HG03442 (cell line): ENCODE measurements around the gene RAP1GAP2.

Source experiments
- ATAC-seq: cut with Tn5 transposase; IDR thresholded peaks from one replicate; pipeline ENCODE4 v1.9.1; 2021; ENCODE audit warnings: mild to moderate bottlenecking, moderate library complexity; ENCODE audit not compliant: unreplicated experiment

Gene RAP1GAP2

GRCh38 chr17:2852729-2853282, 56.6 kb downstream of the RAP1GAP2 start:
- no peak for ATAC-seq

DNA sequence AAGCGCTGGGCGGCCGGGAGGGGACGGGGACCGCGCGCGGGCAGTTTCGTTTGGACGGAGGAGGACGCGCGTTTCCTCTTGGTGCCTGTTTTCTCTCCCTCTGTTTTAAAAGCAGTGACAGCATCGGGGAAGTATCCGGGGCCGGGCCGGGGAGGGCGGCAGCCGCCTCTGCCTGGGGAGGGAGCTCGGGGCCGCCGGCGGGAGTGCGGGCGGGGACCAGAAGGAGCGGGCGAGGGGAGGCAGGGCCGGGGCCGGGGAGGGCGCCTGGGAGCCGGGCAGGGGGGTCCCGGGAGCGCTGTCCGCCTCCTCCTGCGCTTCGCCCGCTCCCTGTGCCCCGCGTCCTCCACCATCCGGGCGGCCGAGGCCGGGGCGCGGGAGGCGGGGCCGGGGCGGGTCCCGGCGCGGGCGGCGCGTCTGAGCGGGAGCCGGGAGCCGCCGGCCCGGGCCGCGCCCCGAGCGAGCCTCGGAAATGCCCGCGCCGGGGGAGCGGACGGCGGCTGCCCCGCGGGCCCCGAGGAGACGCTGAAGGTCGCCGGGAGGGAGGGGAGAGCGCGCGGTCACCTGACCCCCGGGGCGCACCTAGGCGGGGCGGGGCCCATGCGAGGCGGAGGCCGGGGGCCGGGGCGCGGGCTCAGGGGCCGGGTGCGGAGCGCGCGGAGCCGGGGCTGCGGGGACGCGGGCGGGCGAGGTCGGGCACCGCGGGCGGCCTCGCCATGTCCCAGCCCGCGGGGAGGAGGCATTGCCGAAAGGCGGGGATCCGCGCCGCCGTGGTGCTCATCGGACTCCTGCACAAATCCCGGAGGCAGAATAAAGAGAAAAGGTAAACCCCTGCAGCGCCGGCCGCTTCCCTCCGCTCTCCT, 57.3 kb downstream of the RAP1GAP2 start:
- ATAC-seq = no peak

DNA sequence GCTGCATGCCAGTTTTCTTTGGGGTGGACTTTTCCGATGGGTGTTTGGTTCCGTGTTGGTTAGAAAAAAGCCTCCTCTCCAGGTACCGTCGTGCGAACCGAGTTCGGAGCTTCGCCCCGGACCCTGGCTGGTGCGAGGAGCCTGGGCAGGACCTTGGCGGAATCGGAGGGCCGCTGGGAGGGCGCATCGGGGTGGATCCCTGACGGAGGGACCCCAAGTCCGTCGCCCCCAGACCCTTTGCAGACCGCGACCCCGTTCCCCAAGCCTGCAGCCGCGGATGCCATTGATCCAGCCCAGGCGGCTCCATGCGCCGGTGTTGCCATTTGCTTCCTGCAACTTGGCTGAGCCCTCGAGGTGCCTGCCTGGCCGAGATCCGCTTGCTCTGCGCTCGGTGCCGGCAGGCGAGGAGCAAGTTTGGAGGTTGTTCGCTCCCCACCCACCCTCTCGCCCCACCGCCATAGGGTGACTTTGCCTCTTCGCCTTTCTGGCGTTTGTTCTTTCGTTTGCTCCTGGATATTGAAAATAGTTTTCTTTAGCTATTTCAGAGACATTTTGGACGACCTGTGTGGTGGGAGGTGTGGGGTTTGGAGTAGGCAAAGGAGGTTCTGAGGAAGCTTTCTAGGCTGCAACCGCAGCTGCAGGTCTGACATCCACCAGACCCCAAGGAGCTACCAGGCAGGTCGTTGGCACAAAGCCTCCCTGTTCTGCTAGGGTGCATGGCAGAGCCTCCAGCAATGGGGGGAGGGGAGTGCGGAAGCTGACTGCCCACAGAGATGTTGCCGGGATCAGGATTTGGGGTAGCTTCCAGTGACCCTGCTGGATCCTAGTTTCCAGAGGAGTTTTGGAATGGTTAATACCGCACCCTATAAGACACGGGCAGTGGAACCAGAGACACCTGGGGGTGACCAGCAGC, 58.2 kb downstream of the RAP1GAP2 start:
- no peak for ATAC-seq

- no peak for ATAC-seq
Measured at GRCh38 chr17:2855063-2855600, 58.9 kb downstream of the RAP1GAP2 start.

GRCh38 chr17:2856727-2857126, 60.5 kb downstream of the RAP1GAP2 start:
- ATAC-seq = no peak

GRCh38 chr17:2860045-2860444, 63.8 kb downstream of the RAP1GAP2 start:
- no peak for ATAC-seq

DNA sequence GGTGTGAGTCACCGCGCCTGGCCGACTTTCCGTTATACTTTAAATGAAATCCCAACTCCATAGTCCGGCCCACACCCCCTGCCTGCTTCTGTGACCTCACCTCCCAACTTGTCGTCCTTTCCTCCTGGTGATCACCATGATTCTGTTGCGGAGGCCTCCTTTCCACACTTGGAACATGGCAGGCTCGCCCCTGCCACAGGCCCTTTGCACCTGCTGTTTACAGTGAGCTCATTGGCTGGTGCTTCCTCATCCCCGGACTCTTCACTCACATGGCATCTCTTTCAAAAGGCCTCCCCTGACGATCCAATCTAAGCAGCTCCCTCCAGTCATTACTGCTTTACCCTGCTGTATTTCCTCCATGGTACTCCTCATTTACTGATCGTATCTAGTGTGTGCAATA, 64.6 kb downstream of the RAP1GAP2 start:
- ATAC-seq = no peak

DNA sequence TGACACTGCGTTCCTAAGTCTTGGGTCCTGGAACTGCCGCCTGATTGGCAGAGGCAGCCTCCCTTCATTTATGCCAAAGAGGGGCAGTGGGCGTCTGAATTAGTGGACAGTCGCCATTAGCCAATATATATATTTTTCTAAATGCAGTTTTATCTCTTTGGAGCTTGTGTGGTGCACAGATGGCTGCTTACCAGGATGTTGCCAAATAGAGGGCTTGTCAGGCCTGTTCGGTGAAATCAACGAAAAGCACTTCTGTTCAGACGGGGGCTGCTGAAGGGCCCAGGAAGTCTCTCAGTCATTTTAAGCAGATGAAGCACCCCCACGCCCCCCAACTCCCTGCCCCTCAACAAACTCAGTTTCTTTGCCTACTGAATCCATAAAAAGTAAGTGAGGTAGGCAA, 66.0 kb downstream of the RAP1GAP2 start:
- ATAC-seq = no peak

DNA sequence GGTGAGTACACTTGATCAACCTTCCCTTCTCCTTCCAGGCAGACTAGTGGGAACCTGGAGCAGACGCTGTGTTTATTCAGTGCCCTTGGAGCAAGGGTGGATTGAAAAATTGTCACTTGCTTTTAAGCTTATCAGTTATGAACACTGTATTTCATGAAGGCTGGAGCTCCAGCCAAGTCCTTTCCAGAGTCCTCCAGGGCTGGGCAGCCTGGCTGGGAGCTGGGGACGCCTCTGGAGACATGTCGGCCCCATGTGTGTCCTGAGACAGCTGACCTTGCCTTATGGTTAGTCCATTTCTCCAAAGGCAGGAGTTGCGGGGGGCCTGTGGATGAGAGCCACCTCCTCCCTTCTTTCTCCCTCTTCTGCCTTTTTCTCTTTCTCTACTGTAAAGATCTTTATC, 67.0 kb downstream of the RAP1GAP2 start:
- no peak for ATAC-seq

GRCh38 chr17:2865228-2865627, 69.0 kb downstream of the RAP1GAP2 start:
- no peak for ATAC-seq

GRCh38 chr17:2867441-2868424, 71.5 kb downstream of the RAP1GAP2 start:
- no peak for ATAC-seq

GRCh38 chr17:2869604-2870003, 73.4 kb downstream of the RAP1GAP2 start:
- ATAC-seq = no peak

DNA sequence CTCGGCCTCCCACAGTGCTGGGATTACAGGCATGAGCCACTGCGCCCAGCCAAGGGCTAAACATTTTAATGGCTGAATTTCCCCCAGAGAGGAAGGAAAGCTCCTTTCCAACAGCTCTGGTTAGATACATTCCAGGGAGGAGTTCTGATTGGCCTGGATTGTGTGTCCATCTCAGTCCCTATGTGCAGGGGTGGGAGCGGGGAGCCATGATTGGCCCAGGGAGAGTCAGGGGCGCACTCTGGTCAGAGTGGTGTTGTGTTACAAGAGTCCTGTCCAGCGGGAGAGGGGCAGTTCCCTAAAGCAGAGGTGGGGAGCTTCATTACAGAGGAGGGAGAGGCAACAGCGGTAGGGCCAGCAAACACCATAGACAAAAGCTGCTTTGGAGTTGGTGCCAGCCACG, 75.0 kb downstream of the RAP1GAP2 start:
- no peak for ATAC-seq

GRCh38 chr17:2871720-2872119, 75.5 kb downstream of the RAP1GAP2 start:
- no peak for ATAC-seq

DNA sequence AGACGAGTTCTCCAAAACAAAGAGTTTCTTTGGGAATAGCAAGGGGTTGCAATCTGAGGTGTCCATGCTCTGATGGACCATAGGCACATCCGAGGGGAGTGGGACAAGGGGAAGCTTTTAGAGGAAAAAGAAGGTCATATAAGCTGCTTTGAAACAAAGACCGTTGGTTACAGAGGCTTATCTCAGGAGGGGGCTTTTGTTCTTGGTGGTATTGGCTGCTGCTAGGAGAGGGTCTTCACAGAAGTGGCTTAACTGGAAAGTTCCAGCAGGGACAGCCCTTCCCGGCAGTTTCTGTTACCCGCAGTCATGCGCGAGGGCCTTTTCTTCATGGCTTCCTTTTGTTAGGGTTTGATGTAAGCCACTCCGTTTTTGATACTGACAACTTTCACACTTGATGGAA, 76.0 kb downstream of the RAP1GAP2 start:
- ATAC-seq = no peak

GRCh38 chr17:2874189-2874686, 78.0 kb downstream of the RAP1GAP2 start:
- no peak for ATAC-seq

DNA sequence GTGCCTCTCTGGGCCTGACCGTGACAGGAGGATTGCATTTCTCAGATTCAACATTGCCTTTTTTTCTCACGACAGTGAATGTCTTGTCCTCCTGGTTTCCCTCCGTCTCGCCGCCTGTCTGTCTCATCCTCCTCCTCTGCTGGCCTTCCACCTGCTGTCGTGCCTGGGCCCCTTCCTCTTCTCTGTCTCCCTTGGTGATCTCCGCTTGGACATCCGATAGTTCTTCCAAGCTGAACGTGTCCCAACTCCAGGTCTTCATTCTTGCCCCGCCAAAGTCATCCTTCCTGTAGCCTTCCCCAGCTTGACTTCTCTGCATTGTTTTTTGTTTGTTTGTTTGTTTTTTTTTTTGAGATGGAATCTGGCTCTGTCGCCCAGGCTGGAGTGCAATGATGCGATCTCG, 79.4 kb downstream of the RAP1GAP2 start:
- no peak for ATAC-seq

DNA sequence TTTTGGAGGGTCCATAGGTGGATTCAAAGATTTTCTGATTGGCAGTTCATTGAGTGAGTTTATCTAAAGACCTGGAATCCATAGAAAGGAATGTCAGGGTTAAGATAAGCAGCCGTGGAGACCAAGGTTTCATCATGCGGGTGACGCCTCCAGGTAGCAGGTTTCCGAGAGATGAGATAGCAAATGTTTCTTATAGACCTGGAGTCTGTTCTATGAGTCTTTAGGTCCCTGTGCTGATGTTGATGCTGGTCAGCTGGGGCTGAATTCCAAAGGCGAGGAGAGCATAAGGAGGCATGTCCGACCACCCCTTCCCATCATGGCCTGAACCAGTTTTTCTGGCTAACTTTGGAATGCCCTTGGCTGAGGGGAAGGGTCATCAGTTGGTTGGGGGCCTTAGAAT, 80.2 kb downstream of the RAP1GAP2 start:
- no peak for ATAC-seq

GRCh38 chr17:2878751-2879254, 82.6 kb downstream of the RAP1GAP2 start:
- ATAC-seq = no peak

GRCh38 chr17:2880050-2880449, 83.8 kb downstream of the RAP1GAP2 start:
- no peak for ATAC-seq
